IMR-90 (cell line): ENCODE measurements around the gene COX19. TPM values are rescaled to one million over a fixed set of nuclear protein-coding genes. Genes with fewer than 3 reads are reported as not detected.

ENCODE experiments used
- ATAC-seq: fragments of 200-7000 bp; cut with Tn5 transposase; 2 replicates; pipeline ENCODE4 v1.9.1; 2020; ENCODE audit warnings: low read depth, mild to moderate bottlenecking, moderate library complexity
- BruUV-seq: library from RNA; stranded (reverse); fragments of 400-500 nt; replicated peaks from 2 replicates; lab custom pipeline; 2021; lab: Mats Ljungman, UMichigan
- CTCF ChIA-PET: fragments of 300-600 bp; formaldehyde crosslinking; extraction: SDS; loops from one replicate; lab custom pipeline; 2021; ENCODE audit warnings: antibody characterized with exemption; lab: Yijun Ruan, JAX
- POLR2A ChIA-PET: fragments of 300-600 bp; sonication (Branson Sonifier 250); formaldehyde crosslinking; loops from one replicate; lab custom pipeline; 2022; ENCODE audit warnings: antibody characterized with exemption; ENCODE audit not compliant: unreplicated experiment; lab: Charles Lee
- DNase-seq: peaks from one replicate; pipeline ENCODE4 v3.0.0; 2013
- H2AFZ ChIP-seq: replicated peaks from 2 replicates; pipeline ENCODE3; 2013; ENCODE audit warnings: low read length, mild to moderate bottlenecking; ENCODE audit not compliant: poor library complexity
- H2AK5ac ChIP-seq: 2 replicates; pipeline ENCODE4 v1.6.1; 2013; ENCODE audit warnings: low read depth, low read length, inconsistent platforms
- H2AK9ac ChIP-seq: replicated peaks from 2 replicates; pipeline ENCODE3; 2013; ENCODE audit warnings: mild to moderate bottlenecking, low read depth, low read length, moderate library complexity; ENCODE audit not compliant: poor library complexity
- H2BK120ac ChIP-seq: 2 replicates; pipeline ENCODE4 v1.6.1; 2013; ENCODE audit warnings: low read depth, low read length, inconsistent platforms
- H2BK15ac ChIP-seq: 3 replicates; pipeline ENCODE4 v1.6.1; 2013; ENCODE audit warnings: low read depth, low read length, inconsistent platforms
- H2BK20ac ChIP-seq: 2 replicates; pipeline ENCODE4 v1.6.1; 2013; ENCODE audit warnings: low read depth, mild to moderate bottlenecking, inconsistent platforms, low read length, moderate library complexity
- H2BK5ac ChIP-seq: 2 replicates; pipeline ENCODE4 v1.6.1; 2013; ENCODE audit warnings: mild to moderate bottlenecking, low read depth, low read length, inconsistent platforms; ENCODE audit not compliant: poor library complexity, severe bottlenecking
- H3K14ac ChIP-seq: replicated peaks from 2 replicates; pipeline ENCODE4 v1.6.1; 2013; ENCODE audit warnings: low read depth, low read length, inconsistent platforms
- H3K18ac ChIP-seq: 2 replicates; pipeline ENCODE4 v1.6.1; 2013; ENCODE audit warnings: low read depth, low read length, control low read depth
- H3K23ac ChIP-seq: 2 replicates; pipeline ENCODE4 v1.6.1; 2013; ENCODE audit warnings: low read depth, low read length, inconsistent platforms
- H3K27ac ChIP-seq: 2 replicates; pipeline ENCODE4 v1.5.1; 2013; ENCODE audit warnings: mild to moderate bottlenecking, control low read depth, low read length; ENCODE audit not compliant: insufficient read depth
- H3K27me3 ChIP-seq: 2 replicates; pipeline ENCODE4 v1.6.1; 2013; ENCODE audit warnings: low read length; ENCODE audit not compliant: control insufficient read depth, insufficient read depth
- H3K36me3 ChIP-seq: 2 replicates; pipeline ENCODE4 v1.6.1; 2013; ENCODE audit warnings: low read length, mixed read lengths; ENCODE audit not compliant: control insufficient read depth, insufficient read depth
- H3K4ac ChIP-seq: 2 replicates; pipeline ENCODE4 v1.6.1; 2013; ENCODE audit warnings: low read depth, low read length, inconsistent platforms
- H3K4me1 ChIP-seq: 2 replicates; pipeline ENCODE4 v1.6.1; 2013; ENCODE audit warnings: low read length, mixed read lengths; ENCODE audit not compliant: control insufficient read depth, insufficient read depth
- H3K4me2 ChIP-seq: 2 replicates; pipeline ENCODE4 v1.6.1; 2013; ENCODE audit warnings: low read depth, mild to moderate bottlenecking, control low read depth, low read length, moderate library complexity
- H3K4me3 ChIP-seq: 2 replicates; pipeline ENCODE4 v1.5.1; 2013; ENCODE audit warnings: low read depth, mild to moderate bottlenecking, control low read depth, low read length, moderate library complexity; ENCODE audit not compliant: insufficient read depth
- H3K56ac ChIP-seq: 2 replicates; pipeline ENCODE4 v1.6.1; 2013; ENCODE audit warnings: low read length, inconsistent platforms; ENCODE audit not compliant: insufficient read depth; ENCODE audit errors: extremely low read depth
- H3K79me1 ChIP-seq, 2 experiments: 2 replicates each; pipeline ENCODE4 v1.6.1; 2013; ENCODE audit warnings: low read length in 2 of 2, inconsistent platforms in 1 of 2, low read depth in 1 of 2
- H3K9ac ChIP-seq: 2 replicates; pipeline ENCODE4 v1.6.1; 2013; ENCODE audit warnings: low read depth, low read length, control low read depth
- H3K9me1 ChIP-seq: 2 replicates; pipeline ENCODE4 v1.6.1; 2013; ENCODE audit warnings: low read length, inconsistent platforms; ENCODE audit not compliant: insufficient read depth
- H3K9me3 ChIP-seq: 2 replicates; pipeline ENCODE4 v1.6.1; 2013; ENCODE audit warnings: low read length; ENCODE audit not compliant: control insufficient read depth, insufficient read depth
- H4K20me1 ChIP-seq: 2 replicates; pipeline ENCODE4 v1.6.1; 2013; ENCODE audit warnings: low read length, inconsistent platforms; ENCODE audit not compliant: insufficient read depth
- H4K5ac ChIP-seq: 2 replicates; pipeline ENCODE4 v1.6.1; 2013; ENCODE audit warnings: mild to moderate bottlenecking, low read depth, low read length, control low read depth
- H4K8ac ChIP-seq, 2 experiments: 2 replicates each; pipeline ENCODE4 v1.6.1; 2013; ENCODE audit warnings: low read depth in 2 of 2, low read length in 2 of 2, control low read depth in 1 of 2, inconsistent platforms in 1 of 2
- H4K91ac ChIP-seq: 2 replicates; pipeline ENCODE4 v1.6.1; 2013; ENCODE audit warnings: low read depth, low read length, inconsistent platforms; ENCODE audit not compliant: insufficient read depth
- BHLHE40 ChIP-seq: fragments of 150-350 bp; IDR thresholded peaks from 2 replicates; pipeline ENCODE4 v1.6.1; 2016; ENCODE audit warnings: mild to moderate bottlenecking, low read depth, low read length
- CEBPB ChIP-seq: IDR thresholded peaks from 2 replicates; pipeline ENCODE4 v1.6.1; 2012; ENCODE audit warnings: low read depth, low read length, improper control_type of control experiment
- CHD1 ChIP-seq: IDR thresholded peaks from 2 replicates; pipeline ENCODE4 v1.6.1; 2012; ENCODE audit warnings: low read depth, low read length, improper control_type of control experiment
- CTCF ChIP-seq: conservative IDR thresholded peaks from 2 replicates; pipeline ENCODE4 v1.5.1; 2012; ENCODE audit warnings: mild to moderate bottlenecking, low read depth, low read length, improper control_type of control experiment
- ELK1 ChIP-seq: fragments of 150-350 bp; IDR thresholded peaks from 2 replicates; pipeline ENCODE4 v1.6.1; 2016; ENCODE audit warnings: low read depth, mild to moderate bottlenecking, low read length, moderate library complexity, borderline replicate concordance
- FOS ChIP-seq: fragments of 150-350 bp; IDR thresholded peaks from 2 replicates; pipeline ENCODE4 v1.6.1; 2016; ENCODE audit warnings: low read depth, low read length
- MAFK ChIP-seq: IDR thresholded peaks from 2 replicates; pipeline ENCODE4 v1.6.1; 2012; ENCODE audit warnings: low read depth, low read length, improper control_type of control experiment
- MAZ ChIP-seq: IDR thresholded peaks from 2 replicates; pipeline ENCODE4 v1.6.1; 2012; ENCODE audit warnings: low read depth, mild to moderate bottlenecking, low read length, improper control_type of control experiment, moderate library complexity, borderline replicate concordance
- MXI1 ChIP-seq: IDR thresholded peaks from 2 replicates; pipeline ENCODE4 v1.6.1; 2012; ENCODE audit warnings: low read depth, mild to moderate bottlenecking, low read length, moderate library complexity, borderline replicate concordance
- NFE2L2 ChIP-seq: fragments of 150-350 bp; IDR thresholded peaks from 2 replicates; pipeline ENCODE4 v1.6.1; 2016; ENCODE audit warnings: low read depth, mild to moderate bottlenecking, low read length
- POLR2A ChIP-seq: IDR thresholded peaks from 2 replicates; pipeline ENCODE4 v1.6.1; 2012; ENCODE audit warnings: mild to moderate bottlenecking, low read depth, low read length
- RAD21 ChIP-seq: IDR thresholded peaks from 2 replicates; pipeline ENCODE4 v1.6.1; 2012; ENCODE audit warnings: low read length, improper control_type of control experiment
- RCOR1 ChIP-seq: IDR thresholded peaks from 2 replicates; pipeline ENCODE4 v1.6.1; 2012; ENCODE audit warnings: mild to moderate bottlenecking, low read length, improper control_type of control experiment; ENCODE audit not compliant: insufficient replicate concordance
- RFX5 ChIP-seq: IDR thresholded peaks from 2 replicates; pipeline ENCODE4 v1.8.0; 2012; ENCODE audit warnings: low read depth, mild to moderate bottlenecking, low read length, moderate library complexity
- SMC3 ChIP-seq: fragments of 150-350 bp; IDR thresholded peaks from 2 replicates; pipeline ENCODE4 v1.6.1; 2016; ENCODE audit warnings: low read depth, mild to moderate bottlenecking, antibody characterized with exemption, low read length, moderate library complexity
- USF2 ChIP-seq: fragments of 150-350 bp; IDR thresholded peaks from 2 replicates; pipeline ENCODE4 v1.6.1; 2017; ENCODE audit warnings: mild to moderate bottlenecking, antibody characterized with exemption, low read length, low read depth
- WGBS, 2 experiments: methylation state at CpG; one replicate each; pipeline versions ENCODE4 v1.1.5 to v1.1.7; 2013; ENCODE audit warnings: missing lambda C conversion rate in 2 of 2; ENCODE audit not compliant: insufficient read length in 1 of 2; ENCODE audit errors: extremely low coverage in 2 of 2; 5-methylcytosine and 5-hydroxymethylcytosine counted together
- dilution Hi-C: fragments of 300-500 bp; cut with HindIII; formaldehyde crosslinking; loops from one replicate; pipeline ENCODE4 v1.14.3; 2018; ENCODE audit warnings: low sequenced_read_pairs; ENCODE audit not compliant: unreplicated experiment
- in situ Hi-C: fragments of 300-500 bp; cut with MboI; formaldehyde crosslinking; loops from 3 replicates; pipeline ENCODE4 v1.14.3; 2019; ENCODE audit warnings: low sequenced_read_pairs, inconsistent platforms, mixed read lengths
- intact Hi-C: fragments of 100-400 bp; cut with micrococcal nuclease; formaldehyde crosslinking; loops from 2 replicates; pipeline ENCODE4 v1.10.0; 2022
- polyA plus RNA-seq, 3 experiments: library from polyadenylated mRNA; depleted of rRNA; stranded (reverse); fragments of >200 nt; gene quantifications; 2 replicates each; pipeline ENCODE4 v1.2.3, GENCODE V29; 2012; ENCODE audit warnings: low replicate concordance in 1 of 3
- total RNA-seq: library from RNA; depleted of rRNA; stranded (reverse); fragments of >200 nt; gene quantifications from 2 replicates; pipeline ENCODE4 v1.2.3, GENCODE V29; 2012

Gene COX19
- total and polyA plus RNA-seq, 2 of the 4 experiments (the other 2 are of a cell fraction), result 3.9 to 7.3 TPM

GRCh38 chr7:938546-939185 lies 36.7 kb downstream of the COX19 start:
- no peak overlapping the region for H2BK20ac ChIP-seq
- H2AFZ ChIP-seq, result peak overlapping the region; percentile 43
- ChIA-PET CTCF (no interaction called here), POLR2A (no interaction called here)
- dilution Hi-C loops, result no loop called here
- H3K4me3 ChIP-seq, result no peak overlapping the region
- H4K8ac ChIP-seq, result no peak overlapping the region
- whole genome bisulfite sequencing, 2 experiments, result 97% methylated on average over 17 of the region's 27 CpGs; no CpG with 5 or more reads in 1 of the 2 experiments
- no peaks in the 10 kb centered on the region for H4K20me1 ChIP-seq
- H3K4me2 ChIP-seq, result no peak overlapping the region
- intact Hi-C loops, result no loop called here
- H2AK5ac ChIP-seq, result no peak overlapping the region
- H3K9me1 ChIP-seq, result no peaks in the 10 kb centered on the region
- BruUV-seq, result no TSS peak
- H3K79me1 ChIP-seq, result no peaks in the 10 kb centered on the region
- no peak overlapping the region for H4K5ac ChIP-seq
- H2BK5ac ChIP-seq, result no peak overlapping the region
- DNase-seq, result no peak
- no peaks in the 10 kb centered on the region for H3K36me3 ChIP-seq
- no peak overlapping the region for H3K27ac ChIP-seq
- H2BK120ac ChIP-seq, result no peak overlapping the region
- no peak overlapping the region for H3K56ac ChIP-seq
- no peak for TF ChIP-seq SMC3
- TF ChIP-seq MAFK, result no peak
- TF ChIP-seq RFX5, result no peak
- TF ChIP-seq USF2, result no peak
- no peak for TF ChIP-seq CHD1
- TF ChIP-seq POLR2A, result no peak
- TF ChIP-seq RAD21, result no peak
- TF ChIP-seq CEBPB, result no peak
- no peak for TF ChIP-seq CTCF
- TF ChIP-seq FOS, result no peak
- TF ChIP-seq MXI1, result no peak
- no peak for TF ChIP-seq RCOR1
- no peak for TF ChIP-seq ELK1
- no peak for TF ChIP-seq MAZ
- no peak for TF ChIP-seq NFE2L2
- no peak for TF ChIP-seq BHLHE40
- no peak overlapping the region for H3K9ac ChIP-seq
- H3K4me1 ChIP-seq, result no peaks in the 10 kb centered on the region
- H4K91ac ChIP-seq, result no peak overlapping the region
- no peaks in the 10 kb centered on the region for H3K9me3 ChIP-seq
- H2AK9ac ChIP-seq, result no peak overlapping the region
- H3K18ac ChIP-seq, result no peak overlapping the region
- no peak overlapping the region for H3K23ac ChIP-seq
- in situ Hi-C loops, result no loop called here
- peaks cover 6% of the 10 kb centered on the region for H3K27me3 ChIP-seq
- no peak overlapping the region for H3K4ac ChIP-seq
- ATAC-seq, result no peak
- no peak overlapping the region for H3K14ac ChIP-seq
- H2BK15ac ChIP-seq, result no peak overlapping the region
